Upper lobe of left lung (tissue), 6 donors: Measurements from ENCODE around the gene MMD. TPM values are rescaled to one million over a fixed set of nuclear protein-coding genes. Genes with fewer than 3 reads are reported as not detected.
"Not testable (repeated sequence)": the region's sequence is repeated elsewhere in the genome, so short reads cannot be mapped to it uniquely, and the experiment has no call there.

Source experiments
- ATAC-seq, 2 donors: fragments of 200-7000 bp; cut with Tn5 transposase; one replicate each; pipeline ENCODE4 v1.9.1; 2022; ENCODE audit warnings: mild to moderate bottlenecking in 2 of 2, moderate library complexity in 2 of 2; ENCODE audit not compliant: low FRiP score in 2 of 2
- DNase-seq, 2 donors: peaks; one replicate each; pipeline ENCODE4 v3.0.0-alpha.2; 2019 to 2020
- H3K27ac ChIP-seq, 4 donors: fragments of 200-600 bp; sonication (generic); one replicate each; pipeline ENCODE4 v1.5.1; 2016 to 2019
- H3K27me3 ChIP-seq, 4 donors: fragments of 200-600 bp; sonication (generic); one replicate each; pipeline ENCODE4 v1.5.1; 2017 to 2019
- H3K36me3 ChIP-seq, 4 donors: fragments of 200-600 bp; sonication (generic); one replicate each; pipeline ENCODE4 v1.5.1; 2016 to 2019
- H3K4me1 ChIP-seq, 4 donors: fragments of 200-600 bp; sonication (generic); one replicate each; pipeline ENCODE4 v1.5.1; 2018 to 2019
- H3K4me3 ChIP-seq, 4 donors: fragments of 200-600 bp; sonication (generic); one replicate each; pipeline ENCODE4 v1.5.1; 2017 to 2019; ENCODE audit warnings: mild to moderate bottlenecking in 2 of 4, moderate library complexity in 1 of 4
- H3K9me3 ChIP-seq, 4 donors: fragments of 200-600 bp; sonication (generic); one replicate each; pipeline ENCODE4 v1.5.1; 2018 to 2019
- EP300 ChIP-seq, 4 donors: sonication (generic); formaldehyde crosslinking; IDR thresholded peaks; one replicate each; pipeline ENCODE4 v1.5.1; 2017; ENCODE audit warnings: antibody characterized with exemption in 4 of 4, control low read depth in 2 of 4
- POLR2A ChIP-seq, 4 donors: fragments of 450-650 bp; IDR thresholded peaks; one replicate each; pipeline ENCODE4 v1.5.1; 2016 to 2017; ENCODE audit warnings: antibody characterized with exemption in 4 of 4, mild to moderate bottlenecking in 2 of 4
- POLR2AphosphoS5 ChIP-seq, 2 donors: sonication (generic); formaldehyde crosslinking; IDR thresholded peaks; one replicate each; pipeline ENCODE4 v1.5.1; 2017; ENCODE audit warnings: antibody characterized with exemption in 2 of 2
- WGBS, 2 donors: methylation state at CpG; one replicate each; pipeline ENCODE4 v1.1.5; 2017 to 2018; 5-methylcytosine and 5-hydroxymethylcytosine counted together
- total RNA-seq, 6 donors: library from RNA; depleted of rRNA in 4 of 6; stranded (reverse); fragments of >200 nt in 4 of 6; gene quantifications; one replicate each; pipeline versions ENCODE4 v1.1.0 to v1.2.1, GENCODE V29; 2016 to 2021
- TF ChIP-seq, protein P1 (sequence below), 6 experiments: fragments of 450-650 bp in 4 of 6; fragments of 200-600 bp in 2 of 6; sonication (generic) in 2 of 6; IDR thresholded peaks; one replicate each; pipeline ENCODE4 v1.5.1; 2016 to 2019; ENCODE audit warnings: antibody characterized with exemption in 6 of 6
- donor health status: DM: no; HTN: no; CAD: no; lungs with moderate emphysema.
- donor health status: DM: no; HTN: yes; CAD: no; lungs with severe emphysema.

MMD gene
- total RNA-seq, 6 donors from 2014 or later: 13.5 to 26.7 (median 19.0) TPM

DNA sequence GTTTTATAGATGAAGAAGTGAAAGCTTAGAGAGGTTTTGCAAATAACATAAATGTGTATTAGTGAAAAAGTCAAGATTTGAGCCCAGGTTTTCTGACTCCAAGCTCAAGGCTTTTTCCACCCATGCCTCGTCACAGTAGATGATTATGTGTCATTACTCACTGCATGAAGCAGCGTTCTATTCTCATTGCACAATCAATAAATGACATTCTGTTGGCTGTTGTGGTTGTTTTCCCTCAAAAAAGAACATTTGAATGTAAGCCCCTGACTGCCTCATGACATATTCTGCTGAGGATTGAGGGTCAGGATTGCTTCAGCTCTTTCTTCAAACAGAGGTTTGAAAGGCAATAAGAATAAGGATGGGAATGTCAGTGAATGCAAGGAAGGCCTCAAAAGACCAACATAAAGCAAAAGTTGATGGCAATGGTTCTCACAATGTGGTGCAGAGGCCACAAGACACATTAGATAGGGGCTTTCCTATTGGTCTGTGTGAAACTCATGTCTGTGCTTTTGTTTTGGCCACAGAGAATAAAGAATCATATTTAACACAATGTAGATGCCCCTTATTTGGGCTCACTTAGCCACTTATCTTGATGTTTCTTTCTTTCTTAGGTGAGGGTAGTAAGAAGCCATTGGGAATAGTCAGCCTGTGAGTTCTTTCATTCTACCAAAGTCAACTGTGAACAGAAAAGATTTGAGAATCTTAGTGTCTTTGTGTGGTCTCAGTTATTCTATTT lies 5.4 kb upstream of the MMD start:
- ATAC-seq (peak in 1 of 2 donors; percentile 31), DNase-seq (no peak)
- no peak overlapping the region for H3K4me3 ChIP-seq
- no peak overlapping the region for H3K27ac ChIP-seq
- H3K36me3 ChIP-seq: no peaks in the 10 kb centered on the region
- WGBS, 2 donors: 40 to 63% methylated on average over 2 of the region's 2 CpGs
- no peaks in the 10 kb centered on the region for H3K27me3 ChIP-seq
- TF ChIP-seq POLR2AphosphoS5 (IDR thresholded peaks at IDR 0.05): peak in 1 of 2 donors; percentile 29
- TF ChIP-seq, protein P1, sequence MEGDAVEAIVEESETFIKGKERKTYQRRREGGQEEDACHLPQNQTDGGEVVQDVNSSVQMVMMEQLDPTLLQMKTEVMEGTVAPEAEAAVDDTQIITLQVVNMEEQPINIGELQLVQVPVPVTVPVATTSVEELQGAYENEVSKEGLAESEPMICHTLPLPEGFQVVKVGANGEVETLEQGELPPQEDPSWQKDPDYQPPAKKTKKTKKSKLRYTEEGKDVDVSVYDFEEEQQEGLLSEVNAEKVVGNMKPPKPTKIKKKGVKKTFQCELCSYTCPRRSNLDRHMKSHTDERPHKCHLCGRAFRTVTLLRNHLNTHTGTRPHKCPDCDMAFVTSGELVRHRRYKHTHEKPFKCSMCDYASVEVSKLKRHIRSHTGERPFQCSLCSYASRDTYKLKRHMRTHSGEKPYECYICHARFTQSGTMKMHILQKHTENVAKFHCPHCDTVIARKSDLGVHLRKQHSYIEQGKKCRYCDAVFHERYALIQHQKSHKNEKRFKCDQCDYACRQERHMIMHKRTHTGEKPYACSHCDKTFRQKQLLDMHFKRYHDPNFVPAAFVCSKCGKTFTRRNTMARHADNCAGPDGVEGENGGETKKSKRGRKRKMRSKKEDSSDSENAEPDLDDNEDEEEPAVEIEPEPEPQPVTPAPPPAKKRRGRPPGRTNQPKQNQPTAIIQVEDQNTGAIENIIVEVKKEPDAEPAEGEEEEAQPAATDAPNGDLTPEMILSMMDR (IDR thresholded peaks at IDR 0.05): no peak
- no peak for TF ChIP-seq POLR2A (IDR thresholded peaks at IDR 0.05)
- no peak for TF ChIP-seq EP300 (IDR thresholded peaks at IDR 0.05)
- no peaks in the 10 kb centered on the region for H3K9me3 ChIP-seq
- H3K4me1 ChIP-seq: peaks cover 0 to 8% (median 5%) of the 10 kb centered on the region in 4 donors

DNA sequence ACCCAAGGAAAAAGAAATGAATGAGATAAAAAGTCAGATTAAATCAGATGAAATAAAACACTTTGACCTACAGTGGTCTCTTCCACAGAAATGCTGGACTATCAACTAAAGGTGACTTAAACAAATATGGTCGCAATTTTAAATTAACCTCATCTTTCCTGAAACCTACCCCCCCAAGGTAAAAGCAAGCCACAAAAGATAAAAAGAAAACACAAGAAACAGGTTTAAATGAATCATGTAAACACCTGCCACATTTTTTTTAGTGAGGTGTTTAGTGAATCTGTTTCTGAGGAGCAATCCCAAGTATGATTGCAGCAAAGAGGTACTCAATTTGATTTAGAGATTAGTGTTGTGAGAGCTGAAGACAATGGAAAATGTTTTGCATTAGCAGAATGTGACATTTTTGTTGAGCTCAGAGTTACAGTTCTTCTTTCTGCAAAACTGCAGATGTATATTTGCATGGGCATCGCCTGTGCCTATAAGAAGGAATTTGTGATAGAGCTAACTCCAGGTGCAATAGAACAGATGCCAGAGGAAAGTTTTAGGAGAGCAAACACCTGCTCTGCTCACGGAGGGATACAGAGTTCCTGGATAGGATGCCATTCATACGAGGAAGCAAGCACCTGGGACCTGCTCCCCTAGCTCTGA lies 3.4 kb upstream of the MMD start:
- DNase-seq: no peak
- no peak overlapping the region for H3K4me3 ChIP-seq
- H3K27me3 ChIP-seq: no peaks in the 10 kb centered on the region
- no peak overlapping the region for H3K27ac ChIP-seq
- peaks cover 8 to 22% (median 13%) of the 10 kb centered on the region in 4 donors for H3K4me1 ChIP-seq
- no peaks in the 10 kb centered on the region for H3K9me3 ChIP-seq
- 61 to 64% methylated on average over 4 of the region's 4 CpGs for WGBS, 2 donors
- no peak for ATAC-seq
- TF ChIP-seq POLR2AphosphoS5 (IDR thresholded peaks at IDR 0.05): no peak
- TF ChIP-seq EP300 (IDR thresholded peaks at IDR 0.05): no peak
- TF ChIP-seq, protein P1 (IDR thresholded peaks at IDR 0.05): no peak
- TF ChIP-seq POLR2A (IDR thresholded peaks at IDR 0.05): no peak
- H3K36me3 ChIP-seq: no peaks in the 10 kb centered on the region

DNA sequence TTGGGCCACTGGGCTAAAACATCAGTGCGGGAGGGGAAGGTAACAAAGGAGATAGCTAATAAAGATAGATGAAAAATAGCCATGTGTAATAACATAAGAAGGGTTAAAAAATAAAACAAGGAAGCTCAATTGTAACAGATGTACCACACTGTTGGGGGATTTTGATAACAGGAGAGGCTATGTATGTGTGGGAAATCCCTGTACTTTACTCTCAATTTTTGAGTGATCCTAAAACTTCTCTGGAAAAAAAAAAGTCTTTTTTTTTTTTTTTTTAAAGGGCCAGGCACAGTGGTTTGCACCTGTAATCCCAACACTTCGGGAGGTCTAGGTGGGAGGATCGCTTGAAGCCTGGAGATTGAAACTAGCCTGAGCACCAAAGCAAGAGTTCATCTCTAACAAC lies 1.9 kb upstream of the MMD start:
- Histone ChIP-seq H3K9me3 (no peaks in the 10 kb centered on the region), H3K4me1 (peaks cover 11 to 25% (median 13%) of the 10 kb centered on the region in 4 donors), H3K27me3 (no peaks in the 10 kb centered on the region), H3K36me3 (no peaks in the 10 kb centered on the region), H3K4me3 (no peak overlapping the region), H3K27ac (no peak overlapping the region)
- DNase-seq (no peak), ATAC-seq (no peak)
- 88 to 89% methylated on average over 3 of the region's 3 CpGs for WGBS, 2 donors
- TF ChIP-seq, protein P1 (IDR thresholded peaks at IDR 0.05): no peak
- TF ChIP-seq POLR2AphosphoS5 (IDR thresholded peaks at IDR 0.05) (no peak), POLR2A (IDR thresholded peaks at IDR 0.05) (no peak), EP300 (IDR thresholded peaks at IDR 0.05) (no peak)

DNA sequence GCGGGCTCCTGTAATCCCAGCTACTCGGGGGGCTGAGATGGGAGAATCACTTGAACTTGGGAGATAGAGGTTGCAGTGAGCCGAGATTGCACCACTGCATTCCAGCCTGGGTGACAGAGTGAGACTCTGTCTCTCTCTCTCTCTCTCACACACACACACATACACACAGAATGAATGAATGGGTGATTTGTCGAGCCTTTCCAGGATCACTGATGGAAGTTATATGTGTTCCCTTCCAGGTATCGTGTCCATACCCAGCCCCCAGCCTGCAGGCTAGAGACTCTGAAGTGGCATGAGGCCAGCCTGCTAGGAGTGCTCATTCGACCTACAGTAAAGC lies 1.2 kb upstream of the MMD start:
- not testable (repeated sequence) for DNase-seq, ATAC-seq, H3K27ac ChIP-seq, H3K27me3 ChIP-seq, H3K9me3 ChIP-seq, H3K36me3 ChIP-seq, H3K4me3 ChIP-seq
- H3K4me1 ChIP-seq: peaks cover 11 to 25% (median 13%) of the 10 kb centered on the region in 4 donors
- 70 to 77% methylated on average over 5 to 6 of the region's 6 CpGs for WGBS, 2 donors

DNA sequence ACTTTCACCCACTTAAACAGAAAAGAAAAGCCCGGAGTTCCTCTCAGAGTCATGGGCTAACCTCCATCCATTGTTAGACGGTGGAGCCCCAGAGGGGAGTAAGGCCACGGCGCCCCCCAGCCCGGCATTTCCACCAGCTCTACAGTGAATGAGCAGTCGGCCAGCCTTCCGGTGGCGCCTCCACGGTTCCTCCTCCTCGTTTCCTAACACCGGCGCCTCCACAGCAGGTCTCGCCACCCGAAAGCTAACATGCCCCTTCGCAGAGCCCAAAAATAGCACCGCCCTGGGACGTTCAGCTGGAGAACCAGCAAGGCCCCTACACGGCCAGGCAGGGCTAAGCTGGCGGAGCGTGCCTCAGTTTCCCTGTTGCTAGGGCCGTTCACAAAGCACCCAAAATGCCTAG lies 858 bp downstream of the MMD start:
- Histone ChIP-seq H3K4me1 (peaks cover 11 to 25% (median 16%) of the 10 kb centered on the region in 4 donors), H3K4me3 (peak overlapping the region; percentile 48 to 92 (median 85)), H3K9me3 (no peaks in the 10 kb centered on the region), H3K27me3 (no peaks in the 10 kb centered on the region), H3K36me3 (no peaks in the 10 kb centered on the region), H3K27ac (peak overlapping the region; percentile 72 to 91 (median 85))
- ATAC-seq (peak; percentile 56 to 59), DNase-seq (peak; percentile 47 to 81)
- WGBS, 2 donors: 4% methylated on average over 21 of the region's 21 CpGs; no CpG with 5 or more reads in 1 of the 2 donors
- TF ChIP-seq, protein P1 (IDR thresholded peaks at IDR 0.05): no peak
- TF ChIP-seq POLR2AphosphoS5 (IDR thresholded peaks at IDR 0.05): peak in 1 of 2 donors; percentile 14
